GM18502 (cell line): ENCODE results near the gene SUPT4H1.
A peak's percentile ranks its signal among the peaks of the same experiment; 100 is the strongest.

ENCODE experiments used
- ATAC-seq: cut with Tn5 transposase; IDR thresholded peaks from one replicate; pipeline ENCODE4 v1.9.1; 2021; ENCODE audit warnings: mild to moderate bottlenecking; ENCODE audit not compliant: unreplicated experiment, poor library complexity

SUPT4H1 gene

GRCh38 chr17:58365185-58365979 lies 13.4 kb upstream of the SUPT4H1 start:
- no peak for ATAC-seq

GRCh38 chr17:58364270-58364942 lies 12.4 kb upstream of the SUPT4H1 start:
- ATAC-seq, result no peak

- no peak for ATAC-seq
Observed at GRCh38 chr17:58363457-58364185, 11.6 kb upstream of the SUPT4H1 start.

- ATAC-seq, result no peak
Observed at GRCh38 chr17:58362368-58363014, 10.5 kb upstream of the SUPT4H1 start.

DNA sequence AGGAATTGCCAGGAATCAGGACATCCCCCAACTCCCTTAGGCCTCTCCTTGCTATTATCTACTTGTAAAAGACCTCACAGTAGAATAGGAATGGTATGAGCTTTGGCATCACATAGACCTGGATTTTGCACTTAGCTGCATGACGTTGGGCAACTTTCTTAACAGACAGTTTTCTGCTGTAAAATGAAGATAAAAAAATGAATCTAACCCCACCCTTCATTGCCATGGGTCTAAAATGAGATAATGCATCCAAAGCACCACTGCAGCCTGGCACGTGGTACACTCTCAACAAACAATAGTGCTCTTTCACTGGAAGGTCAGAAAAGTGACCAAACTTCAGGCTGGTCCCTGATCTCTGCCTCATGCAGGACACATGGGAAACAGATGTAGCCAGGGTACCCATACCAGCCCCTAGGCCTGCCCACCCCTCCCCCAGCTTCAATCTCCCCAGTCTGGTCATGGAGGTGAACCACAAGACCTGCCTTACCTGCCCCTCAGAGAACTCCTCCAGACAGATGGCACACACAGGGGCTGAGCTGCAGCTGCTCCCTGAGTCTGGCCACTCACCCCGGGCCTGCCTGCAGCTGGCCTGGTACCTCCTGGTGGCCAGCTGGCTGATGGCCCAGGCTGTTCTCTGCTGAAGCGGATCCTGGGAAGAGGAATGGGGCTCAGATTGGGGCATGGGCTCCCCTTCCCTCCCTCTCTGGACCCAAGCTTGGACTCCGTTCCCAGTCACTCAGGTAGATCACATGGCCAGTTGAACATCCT lies 8.5 kb upstream of the SUPT4H1 start:
- ATAC-seq, result no peak

- no peak for ATAC-seq
Observed at GRCh38 chr17:58358408-58359172, 6.6 kb upstream of the SUPT4H1 start.

- ATAC-seq, result no peak
Observed at GRCh38 chr17:58357312-58358297, 5.6 kb upstream of the SUPT4H1 start.

- ATAC-seq, result no peak
Observed at GRCh38 chr17:58356231-58356630, 4.2 kb upstream of the SUPT4H1 start.

- ATAC-seq, result no peak
Observed at GRCh38 chr17:58354541-58355216, 2.7 kb upstream of the SUPT4H1 start.

DNA sequence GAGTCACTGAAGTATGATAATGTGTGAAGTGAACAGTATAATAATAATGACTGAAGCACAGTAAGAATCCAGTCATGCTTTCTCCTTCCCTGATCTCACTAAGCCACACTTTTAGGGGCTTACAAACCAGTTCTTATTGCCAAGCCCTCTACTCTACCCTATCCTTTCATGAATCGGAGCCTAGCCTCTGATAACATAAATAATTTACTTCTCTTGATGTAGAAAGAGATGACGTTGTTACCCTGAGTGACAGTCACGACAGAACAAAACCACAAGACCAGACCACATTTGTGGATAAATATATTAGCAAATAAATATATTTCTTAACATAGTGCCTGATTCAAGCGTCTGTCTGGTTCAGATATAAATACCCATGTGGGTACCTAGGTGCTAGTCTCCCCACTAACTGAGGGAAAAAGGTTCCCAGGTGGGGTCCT lies 1.4 kb upstream of the SUPT4H1 start:
- no peak for ATAC-seq

- ATAC-seq, result peak; percentile 23
Observed at GRCh38 chr17:58352596-58353388, 791 bp upstream of the SUPT4H1 start.

GRCh38 chr17:58351182-58351581 lies 819 bp downstream of the SUPT4H1 start:
- ATAC-seq, result no peak

- no peak for ATAC-seq
Observed at GRCh38 chr17:58348038-58348437, 4.0 kb downstream of the SUPT4H1 start.

- no peak for ATAC-seq
Observed at GRCh38 chr17:58345500-58345899, 6.5 kb downstream of the SUPT4H1 start.

GRCh38 chr17:58344791-58345157 lies 7.2 kb downstream of the SUPT4H1 start:
- ATAC-seq, result peak; percentile 48

- peak; percentile 85 for ATAC-seq
Observed at GRCh38 chr17:58344047-58344790, 7.8 kb downstream of the SUPT4H1 start.
